Fibroblast of villous mesenchyme (primary cell): Measurements from ENCODE around the gene GFI1. TPM values are rescaled to one million over a fixed set of nuclear protein-coding genes. Genes with fewer than 3 reads are reported as not detected.

Source experiments
- DNase-seq: peaks from one replicate; pipeline ENCODE4 v3.0.0-alpha.2; 2010; ENCODE audit warnings: low read depth
- H3K4me3 ChIP-seq: 2 replicates; pipeline ENCODE4 v1.5.1; 2011; ENCODE audit warnings: low read depth, mild to moderate bottlenecking, low read length
- total RNA-seq: library from RNA; depleted of rRNA; stranded (reverse); fragments of >200 nt; gene quantifications from 2 replicates; pipeline ENCODE4 v1.2.3, GENCODE V29; 2012
- TF ChIP-seq, protein P1 (sequence below): IDR thresholded peaks from 2 replicates; pipeline ENCODE4 v1.5.1; 2012; ENCODE audit warnings: low read depth, mild to moderate bottlenecking, low read length; ENCODE audit not compliant: insufficient read depth

GFI1 gene
- total RNA-seq, 1 donor = under 0.01 TPM

DNA sequence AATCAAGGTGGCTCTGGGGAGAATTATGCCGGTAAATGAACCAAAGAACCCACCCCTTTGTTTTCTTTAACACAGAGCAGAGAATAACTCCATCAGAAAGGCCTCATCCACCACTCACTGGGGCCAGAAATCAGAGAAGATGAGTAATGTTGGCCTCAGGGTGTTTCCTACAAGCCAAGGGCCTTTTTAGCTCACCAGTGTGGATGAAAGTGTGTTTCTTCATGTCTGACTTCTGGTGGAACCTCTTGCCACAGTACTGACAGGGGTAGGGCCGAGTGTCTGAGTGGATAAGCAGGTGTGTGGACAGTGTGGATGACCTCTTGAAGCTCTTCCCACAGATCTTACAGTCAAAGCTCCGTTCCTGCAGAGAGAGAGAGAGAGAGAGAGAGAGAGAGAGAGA, 8.3 kb downstream of the GFI1 start:
- no peak for DNase-seq
- TF ChIP-seq, protein P1, sequence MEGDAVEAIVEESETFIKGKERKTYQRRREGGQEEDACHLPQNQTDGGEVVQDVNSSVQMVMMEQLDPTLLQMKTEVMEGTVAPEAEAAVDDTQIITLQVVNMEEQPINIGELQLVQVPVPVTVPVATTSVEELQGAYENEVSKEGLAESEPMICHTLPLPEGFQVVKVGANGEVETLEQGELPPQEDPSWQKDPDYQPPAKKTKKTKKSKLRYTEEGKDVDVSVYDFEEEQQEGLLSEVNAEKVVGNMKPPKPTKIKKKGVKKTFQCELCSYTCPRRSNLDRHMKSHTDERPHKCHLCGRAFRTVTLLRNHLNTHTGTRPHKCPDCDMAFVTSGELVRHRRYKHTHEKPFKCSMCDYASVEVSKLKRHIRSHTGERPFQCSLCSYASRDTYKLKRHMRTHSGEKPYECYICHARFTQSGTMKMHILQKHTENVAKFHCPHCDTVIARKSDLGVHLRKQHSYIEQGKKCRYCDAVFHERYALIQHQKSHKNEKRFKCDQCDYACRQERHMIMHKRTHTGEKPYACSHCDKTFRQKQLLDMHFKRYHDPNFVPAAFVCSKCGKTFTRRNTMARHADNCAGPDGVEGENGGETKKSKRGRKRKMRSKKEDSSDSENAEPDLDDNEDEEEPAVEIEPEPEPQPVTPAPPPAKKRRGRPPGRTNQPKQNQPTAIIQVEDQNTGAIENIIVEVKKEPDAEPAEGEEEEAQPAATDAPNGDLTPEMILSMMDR = no peak
- no peak overlapping the region for H3K4me3 ChIP-seq

DNA sequence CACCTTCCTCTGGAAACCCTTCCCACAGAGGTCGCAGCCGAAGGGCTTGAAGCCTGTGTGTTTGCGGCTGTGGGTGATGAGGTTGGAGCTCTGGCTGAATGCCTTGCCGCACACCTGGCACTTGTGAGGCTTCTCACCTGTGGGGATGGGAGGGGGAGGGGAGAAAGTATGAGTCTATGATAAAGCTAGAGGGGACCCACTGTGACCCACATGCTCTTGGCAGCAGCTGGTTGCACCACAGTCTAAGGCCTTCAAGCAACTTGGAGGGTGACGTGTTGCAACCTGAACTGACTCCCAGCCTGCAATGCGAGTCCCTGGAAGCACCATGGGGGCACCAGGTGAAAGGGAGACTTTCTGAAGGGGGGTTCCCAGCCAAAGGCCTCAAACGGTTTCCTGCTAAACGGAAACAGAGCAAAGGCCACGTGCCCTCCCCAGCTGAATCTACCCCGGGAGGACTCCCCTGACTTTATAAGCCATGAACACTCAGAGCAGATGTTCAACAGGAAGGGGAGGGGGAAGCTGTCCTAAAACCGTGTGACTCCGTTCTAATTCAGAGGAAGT, 10.6 kb downstream of the GFI1 start:
- TF ChIP-seq, protein P1 = no peak
- no peak overlapping the region for H3K4me3 ChIP-seq
- no peak for DNase-seq

DNA sequence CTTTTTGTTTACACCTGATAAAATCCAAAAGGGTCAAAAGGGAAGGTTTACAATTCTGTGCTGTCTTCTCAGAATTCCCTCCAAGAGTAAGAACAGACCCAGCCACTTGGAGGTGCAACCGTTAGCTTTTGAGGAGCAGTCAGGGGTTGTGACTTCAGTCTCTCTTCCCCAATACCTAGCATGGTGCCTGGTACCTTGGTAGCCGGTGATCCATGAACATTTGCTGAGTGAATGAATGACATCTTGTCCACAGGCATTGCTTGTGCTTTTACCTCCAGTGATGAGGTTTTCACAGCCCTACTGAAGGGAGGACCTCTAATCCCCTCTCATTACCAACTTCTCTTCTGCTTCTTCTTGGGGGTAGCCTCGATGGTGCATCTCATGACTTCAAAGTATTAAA, 11.7 kb downstream of the GFI1 start:
- TF ChIP-seq, protein P1 = no peak
- H3K4me3 ChIP-seq = no peak overlapping the region
- DNase-seq = no peak

DNA sequence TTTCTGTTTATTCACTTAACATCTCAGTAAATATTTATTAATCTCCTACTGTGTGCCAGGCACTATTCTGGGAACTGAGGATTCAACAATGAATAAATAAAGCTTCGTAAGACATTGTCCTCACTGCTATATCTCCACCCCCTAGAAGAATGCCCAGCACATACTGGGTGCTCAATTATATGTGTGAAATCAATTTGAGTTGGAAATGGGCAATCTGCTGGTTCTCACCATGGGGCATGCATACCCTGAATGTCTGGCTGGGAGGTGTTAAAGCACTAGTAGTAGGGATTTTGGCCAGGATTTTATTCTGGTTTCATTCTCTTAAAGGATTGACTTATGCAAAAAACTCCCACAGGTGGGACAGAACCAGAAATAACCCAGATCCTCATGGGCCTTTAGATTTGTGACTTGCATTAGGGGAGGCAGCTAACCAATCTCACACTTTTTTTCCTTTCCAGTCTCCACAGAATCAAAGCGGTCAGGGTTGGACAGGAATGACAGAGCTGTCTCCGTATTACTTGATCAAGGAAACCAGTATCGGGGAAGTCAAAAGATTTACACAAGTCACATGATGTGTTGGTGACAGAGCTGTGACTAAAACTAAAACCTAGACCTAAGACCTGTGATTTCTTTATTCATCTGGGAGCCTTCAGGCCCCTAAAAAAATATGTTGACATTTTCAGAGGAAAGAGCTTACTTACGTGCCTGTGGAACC, 12.8 kb downstream of the GFI1 start:
- H3K4me3 ChIP-seq = no peak overlapping the region
- no peak for DNase-seq
- TF ChIP-seq, protein P1 = no peak

DNA sequence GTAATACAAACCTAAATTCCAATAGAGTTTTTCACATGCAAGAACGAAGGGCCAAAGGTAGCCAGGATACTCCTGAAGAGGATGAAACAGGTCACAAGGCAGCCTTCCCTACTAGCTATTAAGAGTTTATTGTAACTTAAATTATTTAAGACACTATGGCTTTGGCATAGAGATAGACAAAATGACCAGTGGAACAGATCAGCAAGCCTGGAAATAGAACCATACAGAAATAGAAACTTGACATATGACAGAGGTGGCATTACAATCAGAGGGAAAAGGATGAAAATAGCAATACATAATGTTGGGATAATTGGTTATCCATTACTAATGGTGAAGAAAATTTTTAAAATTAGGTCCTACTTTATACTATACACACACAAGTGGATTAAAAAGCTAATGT, 16.5 kb downstream of the GFI1 start:
- DNase-seq = no peak
- no peak overlapping the region for H3K4me3 ChIP-seq
- TF ChIP-seq, protein P1 = no peak

DNA sequence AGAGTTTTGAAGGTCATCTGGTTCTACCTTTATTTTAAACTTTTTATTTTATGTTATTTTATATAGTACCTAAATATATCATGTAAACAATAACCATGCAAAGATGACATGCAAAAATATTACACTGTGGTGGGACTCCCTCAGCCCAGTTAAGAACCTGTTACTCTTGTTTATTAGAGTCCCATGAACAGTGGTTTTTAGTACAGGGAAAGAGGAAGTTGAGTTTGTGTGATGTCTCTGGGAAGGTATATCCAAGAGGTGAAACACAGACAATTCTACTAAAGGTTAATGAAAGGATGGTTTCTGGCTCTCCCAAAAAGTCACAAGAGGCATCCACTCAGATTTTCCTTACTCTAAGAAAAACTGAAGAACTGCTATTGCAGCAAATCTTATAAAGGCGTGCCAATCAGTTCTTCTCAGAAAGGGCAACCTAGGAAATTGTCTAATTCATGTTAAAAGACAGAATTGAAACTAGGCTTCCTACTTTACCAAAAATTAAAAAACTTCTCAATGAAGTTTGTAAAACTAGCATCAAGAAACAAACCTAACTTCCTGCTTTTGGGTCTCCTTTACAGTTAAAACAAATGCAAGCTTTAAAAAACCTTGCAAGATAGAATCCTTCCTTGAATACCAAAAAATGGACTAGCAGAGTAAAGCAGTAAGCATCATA, 19.9 kb downstream of the GFI1 start:
- no peak for DNase-seq
- H3K4me3 ChIP-seq = no peak overlapping the region
- TF ChIP-seq, protein P1 = no peak
